ENCODE results near the gene TYW5.

GRCh38 chr2:199988151-199988550 lies 32.9 kb upstream of the TYW5 start:
- TF ChIP-seq CTCF (IDR thresholded peaks at IDR 0.05) = no peak
- TF ChIP-seq POLR2A (IDR thresholded peaks at IDR 0.05) = no peak

Measured in Peyer's patch (tissue), 4 donors.